CD14-positive monocyte (primary cell): ENCODE results near the gene PDCD1. TPM values are rescaled to one million over a fixed set of nuclear protein-coding genes. Genes with fewer than 3 reads are reported as not detected.

Experiments used
- DNase-seq, 3 donors: peaks; one replicate each; pipeline ENCODE4 v3.0.0-alpha.2; 2011 to 2022
- H2AFZ ChIP-seq: 2 replicates; pipeline ENCODE4 v1.6.0; 2012; ENCODE audit warnings: mild to moderate bottlenecking, low read depth, low read length, inconsistent platforms; ENCODE audit not compliant: insufficient read depth, poor library complexity, severe bottlenecking
- H3K27ac ChIP-seq, 2 donors: 1 replicate in 1 of 2; 2 replicates in 1 of 2; pipeline ENCODE4 v1.5.1; 2012 to 2013; ENCODE audit warnings: low read length in 2 of 2, control low read depth in 1 of 2, inconsistent platforms in 1 of 2, low read depth in 1 of 2, mild to moderate bottlenecking in 1 of 2
- H3K27me3 ChIP-seq, 2 donors: one replicate each; pipeline versions ENCODE4 v1.6.0 to v1.6.1; 2011 to 2013; ENCODE audit warnings: low read length in 2 of 2; ENCODE audit not compliant: control insufficient read depth in 2 of 2, insufficient read depth in 2 of 2
- H3K36me3 ChIP-seq, 2 donors: replicated peaks in 1 of 2; 1 replicate in 1 of 2; 2 replicates in 1 of 2; pipeline versions ENCODE4 v1.5.1 to v1.6.1; 2012 to 2013; ENCODE audit warnings: low read length in 2 of 2, control low read depth in 1 of 2, inconsistent platforms in 1 of 2, mild to moderate bottlenecking in 1 of 2; ENCODE audit not compliant: insufficient read depth in 2 of 2, control insufficient read depth in 1 of 2
- H3K4me1 ChIP-seq, 2 donors: 1 replicate in 1 of 2; 2 replicates in 1 of 2; pipeline versions ENCODE4 v1.5.1 to v1.6.1; 2012 to 2013; ENCODE audit warnings: low read length in 2 of 2, control low read depth in 1 of 2, inconsistent platforms in 1 of 2, mild to moderate bottlenecking in 1 of 2, moderate library complexity in 1 of 2; ENCODE audit not compliant: insufficient read depth in 2 of 2, control insufficient read depth in 1 of 2
- H3K4me2 ChIP-seq: replicated peaks from 2 replicates; pipeline ENCODE3; 2012; ENCODE audit warnings: low read length, moderate library complexity, mild to moderate bottlenecking; ENCODE audit not compliant: poor library complexity, severe bottlenecking; ENCODE audit errors: extremely low read depth
- H3K4me3 ChIP-seq, 3 experiments: fragments of 200-600 bp in 1 of 3; sonication (generic) in 1 of 3; replicated peaks in 1 of 3; 1 replicate in 2 of 3; 2 replicates in 1 of 3; pipeline ENCODE4 v1.5.1; 2011 to 2013; ENCODE audit warnings: low read length in 3 of 3, mild to moderate bottlenecking in 3 of 3, control low read depth in 2 of 3, low read depth in 2 of 3, inconsistent platforms in 1 of 3, moderate library complexity in 1 of 3
- H3K79me2 ChIP-seq: 2 replicates; pipeline ENCODE4 v1.6.0; 2012; ENCODE audit warnings: mild to moderate bottlenecking, control low read depth, inconsistent platforms, low read length, moderate library complexity; ENCODE audit not compliant: insufficient read depth
- H3K9ac ChIP-seq: 2 replicates; pipeline ENCODE4 v1.6.0; 2017; ENCODE audit warnings: low read length, mild to moderate bottlenecking; ENCODE audit not compliant: insufficient read depth, poor library complexity, severe bottlenecking
- H3K9me3 ChIP-seq, 2 donors: replicated peaks in 1 of 2; 1 replicate in 1 of 2; 2 replicates in 1 of 2; pipeline versions ENCODE4 v1.5.1 to v1.6.1; 2012 to 2013; ENCODE audit warnings: low read length in 2 of 2, control low read depth in 1 of 2; ENCODE audit not compliant: control insufficient read depth in 1 of 2, insufficient read depth in 1 of 2
- H4K20me1 ChIP-seq: 2 replicates; pipeline ENCODE4 v1.6.0; 2012; ENCODE audit warnings: mild to moderate bottlenecking, low read length, control low read depth, moderate library complexity; ENCODE audit not compliant: insufficient read depth
- H3K27ac Mint-ChIP-seq, 7 donors: one replicate each; pipeline ENCODE4 v1.8.0; 2020; ENCODE audit warnings: mild to moderate bottlenecking in 7 of 7, mixed read lengths in 7 of 7, moderate library complexity in 6 of 7, inconsistent platforms in 2 of 7
- H3K27me3 Mint-ChIP-seq, 3 donors: one replicate each; pipeline ENCODE4 v1.8.0; 2021 to 2022; ENCODE audit warnings: low read depth in 3 of 3, mild to moderate bottlenecking in 3 of 3, mixed read lengths in 3 of 3, moderate library complexity in 3 of 3, inconsistent platforms in 1 of 3
- H3K36me3 Mint-ChIP-seq, 2 donors: one replicate each; pipeline ENCODE4 v1.8.0; 2020; ENCODE audit warnings: mixed read lengths in 2 of 2, inconsistent platforms in 1 of 2, mild to moderate bottlenecking in 1 of 2
- H3K4me1 Mint-ChIP-seq: one replicate; pipeline ENCODE4 v1.8.0; 2020; ENCODE audit warnings: mild to moderate bottlenecking, mixed read lengths
- H3K4me3 Mint-ChIP-seq, 2 donors: one replicate each; pipeline ENCODE4 v1.8.0; 2020; ENCODE audit warnings: mild to moderate bottlenecking in 2 of 2, mixed read lengths in 2 of 2, moderate library complexity in 1 of 2
- H3K9me3 Mint-ChIP-seq, 7 donors: one replicate each; pipeline ENCODE4 v1.8.0; 2020 to 2022; ENCODE audit warnings: mixed read lengths in 7 of 7, mild to moderate bottlenecking in 6 of 7, moderate library complexity in 6 of 7, inconsistent platforms in 2 of 7
- CTCF ChIP-seq: fragments of 200-600 bp; IDR thresholded peaks from one replicate; pipeline ENCODE4 v1.8.0; 2022; ENCODE audit warnings: antibody characterized with exemption, mild to moderate bottlenecking
- WGBS: methylation state at CpG from one replicate; pipeline ENCODE4 v1.1.5; 2013; ENCODE audit warnings: missing lambda C conversion rate; ENCODE audit not compliant: insufficient coverage; 5-methylcytosine and 5-hydroxymethylcytosine counted together
- intact Hi-C, 2 donors: fragments of 100-400 bp; cut with micrococcal nuclease; formaldehyde crosslinking; loops; one replicate each; pipeline versions ENCODE4 v1.15.0 to v1.15.1; 2023
- polyA plus RNA-seq, 3 donors: library from polyadenylated mRNA; depleted of rRNA in 1 of 3; unstranded in 2 of 3; stranded (reverse) in 1 of 3; fragments of 300-500 nt in 2 of 3; fragments of >200 nt in 1 of 3; fragmentation: Illumina TruSeq in 2 of 3; gene quantifications; 1 replicate in 2 of 3; 2 replicates in 1 of 3; pipeline ENCODE4 v1.2.3, GENCODE V29; 2012 to 2021

PDCD1 gene
- polyA plus RNA-seq, 3 donors, result 0.08 TPM; not detected in 2

- 46% methylated on average over 17 of the region's 19 CpGs for WGBS
These were observed 9.2 kb upstream of the PDCD1 start for GRCh38 chr2:241867776-241868420.

More at GRCh38 chr2:241867776-241868420, 9.2 kb upstream of the PDCD1 start:
- Histone ChIP-seq H3K79me2 (no peaks in the 10 kb centered on the region), H3K9ac (no peak overlapping the region), H3K4me3 (no peak overlapping the region), H3K9me3 (peaks cover 0 to 11% of the 10 kb centered on the region in 2 donors), H3K4me2 (no peak overlapping the region), H4K20me1 (no peaks in the 10 kb centered on the region), H2AFZ (no peak overlapping the region), H3K27me3 (peaks cover 0 to 38% of the 10 kb centered on the region in 2 donors), H3K36me3 (no peaks in the 10 kb centered on the region), H3K4me1 (no peaks in the 10 kb centered on the region), H3K27ac (no peak overlapping the region)
- H3K9me3 Mint-ChIP-seq, result peaks cover 2 to 16% (median 8%) of the 10 kb centered on the region in 7 donors
- H3K4me1 Mint-ChIP-seq, result peaks cover 5% of the 10 kb centered on the region
- intact Hi-C loops, result no loop called here
- TF ChIP-seq CTCF, result no peak
- peaks cover 36 to 54% (median 38%) of the 10 kb centered on the region in 3 donors for H3K27me3 Mint-ChIP-seq
- no peak overlapping the region for H3K27ac Mint-ChIP-seq
- H3K4me3 Mint-ChIP-seq, result no peak overlapping the region
- no peak for DNase-seq
- peaks cover 0 to 2% of the 10 kb centered on the region in 2 donors for H3K36me3 Mint-ChIP-seq
